CD4-positive, alpha-beta T cell treated with Interferon gamma for 1 hour (primary cell): Measurements from ENCODE around the gene CT45A8.
"Not testable (repeated sequence)": the region's sequence is repeated elsewhere in the genome, so short reads cannot be mapped to it uniquely, and the experiment has no call there.

ENCODE experiments used
- DNase-seq: peaks from one replicate; pipeline ENCODE4 v3.0.0-alpha.2; 2020

The CT45A8 gene

DNA sequence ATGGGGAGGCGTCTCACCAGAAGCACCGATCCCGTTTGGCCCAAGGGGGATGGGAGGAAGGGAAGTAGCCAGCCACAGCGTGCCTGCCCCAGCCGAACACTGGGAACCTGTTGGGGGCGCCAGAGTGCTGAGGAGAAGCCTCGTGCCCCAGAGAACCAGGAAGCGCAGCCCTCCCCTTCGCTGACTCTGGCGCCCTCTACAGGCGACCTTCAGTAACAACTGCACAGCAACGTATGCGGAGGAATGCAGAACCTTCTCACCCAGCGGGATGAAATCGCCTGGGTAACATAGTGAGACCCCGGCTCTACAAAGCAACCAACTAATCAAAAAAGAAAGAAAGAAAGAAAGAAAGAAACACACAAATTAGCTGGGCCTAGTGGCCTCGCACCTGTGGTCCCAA is at the start of gene CT45A8:
TSS of gene CT45A8 (minus strand) at position 101 of the 400 bp plus-strand sequence. CDS start 3,755 bp downstream, outside the sequence.
- DNase-seq: not testable (repeated sequence)

DNA sequence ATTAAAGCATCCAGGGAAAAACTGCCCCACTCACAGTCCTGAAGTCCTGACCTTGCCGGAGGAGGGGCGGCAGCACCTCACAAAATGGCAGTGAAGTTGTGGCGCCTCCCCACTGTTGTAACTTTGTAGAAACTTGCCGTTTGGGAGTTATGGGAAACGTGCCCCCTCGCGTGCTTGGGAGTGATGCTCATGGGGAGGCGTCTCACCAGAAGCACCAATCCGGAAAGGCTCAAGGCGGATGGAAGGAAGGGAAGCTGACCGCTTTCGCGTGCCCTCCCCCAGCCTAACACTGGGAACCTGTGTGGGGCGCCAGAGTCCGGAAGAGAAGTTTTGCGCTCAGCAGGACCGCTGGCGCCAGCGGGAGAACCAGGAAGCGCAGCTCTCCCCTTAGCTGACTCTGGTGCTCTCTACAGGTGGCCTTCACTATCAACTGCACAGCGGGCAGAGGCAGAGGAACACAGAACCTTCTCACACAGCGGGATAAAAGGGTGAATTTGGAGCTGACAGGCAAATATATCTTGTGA is 39.0 kb upstream of the CT45A8 start, which contains the start of the genes CT45A10 and SAGE1:
TSS of gene CT45A10 (minus strand) at position 151 of the 524 bp plus-strand sequence. CDS start 8,100 bp downstream, outside the sequence.
TSS of gene SAGE1 (plus strand) at position 423 of the 524 bp plus-strand sequence. CDS start 2,527 bp downstream, outside the sequence.
- no peak for DNase-seq

GRCh38 chrX:135892781-135893180 is 38.4 kb upstream of the CT45A8 start:
- no peak for DNase-seq

- no peak for DNase-seq
Measured at GRCh38 chrX:135890087-135890585, 35.8 kb upstream of the CT45A8 start.

DNA sequence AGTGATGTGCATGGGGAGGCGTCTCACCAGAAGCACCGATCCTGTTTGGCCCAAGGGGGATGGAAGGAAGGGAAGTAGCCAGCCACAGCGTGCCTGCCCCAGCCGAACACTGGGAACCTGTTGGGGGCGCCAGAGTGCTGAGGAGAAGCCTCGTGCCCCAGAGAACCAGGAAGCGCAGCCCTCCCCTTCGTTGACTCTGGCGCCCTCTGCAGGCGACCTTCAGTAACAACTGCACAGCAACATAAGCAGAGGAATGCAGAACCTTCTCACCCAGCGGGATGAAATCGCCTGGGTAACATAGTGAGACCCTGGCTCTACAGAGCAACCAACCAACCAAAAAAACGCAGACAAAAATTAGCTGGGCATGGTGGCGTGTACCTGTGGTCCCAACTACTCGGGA is 34.6 kb upstream of the CT45A8 start:
- not testable (repeated sequence) for DNase-seq

GRCh38 chrX:135888230-135888629 is 33.9 kb upstream of the CT45A8 start:
- DNase-seq: not testable (repeated sequence)

- DNase-seq: not testable (repeated sequence)
Measured at GRCh38 chrX:135882741-135883140, 28.4 kb upstream of the CT45A8 start.

DNA sequence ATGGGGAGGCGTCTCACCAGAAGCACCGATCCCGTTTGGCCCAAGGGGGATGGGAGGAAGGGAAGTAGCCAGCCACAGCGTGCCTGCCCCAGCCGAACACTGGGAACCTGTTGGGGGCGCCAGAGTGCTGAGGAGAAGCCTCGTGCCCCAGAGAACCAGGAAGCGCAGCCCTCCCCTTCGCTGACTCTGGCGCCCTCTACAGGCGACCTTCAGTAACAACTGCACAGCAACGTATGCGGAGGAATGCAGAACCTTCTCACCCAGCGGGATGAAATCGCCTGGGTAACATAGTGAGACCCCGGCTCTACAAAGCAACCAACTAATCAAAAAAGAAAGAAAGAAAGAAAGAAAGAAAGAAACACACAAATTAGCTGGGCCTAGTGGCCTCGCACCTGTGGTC is 17.4 kb upstream of the CT45A8 start, which contains the start of gene CT45A9:
TSS of gene CT45A9 (minus strand) at position 101 of the 400 bp plus-strand sequence. CDS start 3,751 bp downstream, outside the sequence.
- DNase-seq: not testable (repeated sequence)

DNA sequence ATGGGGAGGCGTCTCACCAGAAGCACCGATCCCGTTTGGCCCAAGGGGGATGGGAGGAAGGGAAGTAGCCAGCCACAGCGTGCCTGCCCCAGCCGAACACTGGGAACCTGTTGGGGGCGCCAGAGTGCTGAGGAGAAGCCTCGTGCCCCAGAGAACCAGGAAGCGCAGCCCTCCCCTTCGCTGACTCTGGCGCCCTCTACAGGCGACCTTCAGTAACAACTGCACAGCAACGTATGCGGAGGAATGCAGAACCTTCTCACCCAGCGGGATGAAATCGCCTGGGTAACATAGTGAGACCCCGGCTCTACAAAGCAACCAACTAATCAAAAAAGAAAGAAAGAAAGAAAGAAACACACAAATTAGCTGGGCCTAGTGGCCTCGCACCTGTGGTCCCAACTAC is 17.2 kb downstream of the CT45A8 start, which contains the start of gene CT45A7:
TSS of gene CT45A7 (minus strand) at position 101 of the 400 bp plus-strand sequence. CDS start 3,747 bp downstream, outside the sequence.
- DNase-seq: not testable (repeated sequence)

- DNase-seq: not testable (repeated sequence)
Measured at GRCh38 chrX:135819912-135820311, 34.4 kb downstream of the CT45A8 start, which contains the start of gene CT45A2. CT45A2 (minus strand) TSS chrX:135820012; CDS start chrX:135816265, 3,747 bp downstream.

GRCh38 chrX:135802687-135803086 is 51.7 kb downstream of the CT45A8 start, which contains the start of gene CT45A6:
CT45A6 (minus strand) TSS chrX:135802787; CDS start chrX:135798993, 3,794 bp downstream.
- DNase-seq: not testable (repeated sequence)
